ENCODE results near the gene PRLR. TPM values are rescaled to one million over a fixed set of nuclear protein-coding genes. Genes with fewer than 3 reads are reported as not detected.

The PRLR gene
- total and polyA plus RNA-seq, 10 of the 15 experiments (the other 5 are each of a cell fraction or from before 2014, with no cell fraction given): 0.03 to 8.1 (median 0.20) TPM

GRCh38 chr5:35160486-35161116 lies 69.7 kb downstream of the PRLR start (continued):
- TF ChIP-seq PML (IDR thresholded peaks at IDR 0.05; ENCODE audit: low read length): no peak

DNA sequence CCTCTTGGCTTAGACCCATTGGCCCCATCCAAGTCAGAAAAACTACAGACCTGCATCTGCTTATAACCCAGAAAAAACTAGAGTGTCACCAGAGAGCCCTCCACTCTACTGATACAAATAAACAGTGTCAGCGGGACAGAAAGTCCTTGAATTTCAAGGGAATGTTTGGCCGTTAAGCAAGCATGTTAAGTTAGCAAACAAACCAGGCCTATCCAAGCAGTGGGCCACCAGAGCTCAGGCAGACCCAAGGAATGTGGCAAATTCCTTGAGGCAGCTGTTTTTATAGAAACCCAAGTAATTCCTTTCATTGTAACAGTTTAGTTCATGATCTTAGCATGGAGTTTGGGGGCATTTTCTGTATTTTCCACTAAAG lies 70.9 kb downstream of the PRLR start:
- Histone ChIP-seq H3K9ac (ENCODE audit: control insufficient read depth, insufficient read depth, low read length) (no peak overlapping the region), H3K4me1 (ENCODE audit: control insufficient read depth, insufficient read depth, low read length) (no peaks in the 10 kb centered on the region), H2AFZ (ENCODE audit: control insufficient read depth, low read depth, low read length) (no peak overlapping the region), H3K79me2 (ENCODE audit: control insufficient read depth, insufficient read depth, low read length) (no peaks in the 10 kb centered on the region), H3K36me3 (ENCODE audit: control insufficient read depth in 2 of 2, insufficient read depth in 2 of 2, low read length in 1 of 2) (no peaks in the 10 kb centered on the region), H3K4me2 (ENCODE audit: control insufficient read depth, insufficient read depth) (no peak overlapping the region), H3K27me3 (replicated peaks in 1 of 2; ENCODE audit: control insufficient read depth in 2 of 2, insufficient read depth in 2 of 2, low read length in 1 of 2) (no peaks in the 10 kb centered on the region), H4K20me1 (ENCODE audit: control insufficient read depth, insufficient read depth) (no peaks in the 10 kb centered on the region), H3K4me3 (no peak overlapping the region), H3K9me3 (replicated peaks; ENCODE audit: control insufficient read depth, insufficient read depth, low read length) (no peaks in the 10 kb centered on the region), H3K27ac (ENCODE audit: control insufficient read depth, insufficient read depth) (no peak overlapping the region)
- ChIA-PET POLR2A (no interaction called here), SMC1A (ENCODE audit: uncharacterized antibody, unreplicated experiment) (interaction anchor here (3.5 kb wide), 1 partner anchor 8 kb away, joined by 14 read pairs; no protein-coding TSS in a partner anchor), RAD21 (ENCODE audit: unreplicated experiment) (no interaction called here), CTCF (interaction anchor here (1.0 to 1.1 kb wide), 2 partner anchors 14 to 38 kb away, joined by 3 read pairs; no protein-coding TSS in a partner anchor)
- 13% methylated on average over 2 of the region's 2 CpGs for WGBS (ENCODE audit: insufficient coverage, insufficient replicate concordance, low lambda C conversion rate, missing lambda C conversion rate)
- ATAC-seq (no peak), FAIRE-seq (no peak), DNase-seq (ENCODE audit: low read depth, low spot score) (no peak)
- BruUV-seq (replicated peaks): no TSS peak
- intact Hi-C loops (cut with micrococcal nuclease; ENCODE audit: unreplicated experiment): no loop called here
- TF ChIP-seq BRCA1 (IDR thresholded peaks at IDR 0.05; ENCODE audit: low read depth, low read length) (no peak), NRF1 (conservative IDR thresholded peaks at IDR 0.05; ENCODE audit: low read depth, low read length) (no peak), MYB (IDR thresholded peaks at IDR 0.05; ENCODE audit: borderline replicate concordance, low read depth, low read length) (no peak), POLR2AphosphoS5 (IDR thresholded peaks at IDR 0.05; ENCODE audit: low read length) (no peak), SMC3 (IDR thresholded peaks at IDR 0.05; ENCODE audit: borderline replicate concordance, low read length) (no peak), JUND (IDR thresholded peaks at IDR 0.05; ENCODE audit: low read depth, low read length) (no peak), CBX5 (IDR thresholded peaks at IDR 0.05; ENCODE audit: low read depth) (no peak), BMI1 (IDR thresholded peaks at IDR 0.05; ENCODE audit: borderline replicate concordance) (no peak), SIN3A (IDR thresholded peaks at IDR 0.05; ENCODE audit: low read depth, low read length) (no peak), ETV6 (conservative IDR thresholded peaks at IDR 0.05 in 1 of 2, IDR thresholded peaks at IDR 0.05 in 1 of 2; ENCODE audit: borderline replicate concordance in 1 of 2, low read depth in 1 of 2) (no peak), STAT3 (IDR thresholded peaks at IDR 0.05; ENCODE audit: low read depth, low read length) (no peak), CBX3 (IDR thresholded peaks at IDR 0.05; ENCODE audit: borderline replicate concordance, low read depth) (no peak), RCOR1 (conservative IDR thresholded peaks at IDR 0.05; ENCODE audit: low read depth, low read length) (no peak), SP1 (IDR thresholded peaks at IDR 0.05; ENCODE audit: low read depth, low read length) (no peak), MEF2B (IDR thresholded peaks at IDR 0.05; ENCODE audit: partially characterized antibody, poor library complexity, severe bottlenecking) (no peak), CHD4 (IDR thresholded peaks at IDR 0.05) (no peak), RFX5 (IDR thresholded peaks at IDR 0.05; ENCODE audit: low read depth, low read length) (no peak), IRF4 (IDR thresholded peaks at IDR 0.05; ENCODE audit: low read depth, low read length) (no peak), GATAD2B (conservative IDR thresholded peaks at IDR 0.05; ENCODE audit: low read depth) (no peak)
- TF ChIP-seq, protein P1, sequence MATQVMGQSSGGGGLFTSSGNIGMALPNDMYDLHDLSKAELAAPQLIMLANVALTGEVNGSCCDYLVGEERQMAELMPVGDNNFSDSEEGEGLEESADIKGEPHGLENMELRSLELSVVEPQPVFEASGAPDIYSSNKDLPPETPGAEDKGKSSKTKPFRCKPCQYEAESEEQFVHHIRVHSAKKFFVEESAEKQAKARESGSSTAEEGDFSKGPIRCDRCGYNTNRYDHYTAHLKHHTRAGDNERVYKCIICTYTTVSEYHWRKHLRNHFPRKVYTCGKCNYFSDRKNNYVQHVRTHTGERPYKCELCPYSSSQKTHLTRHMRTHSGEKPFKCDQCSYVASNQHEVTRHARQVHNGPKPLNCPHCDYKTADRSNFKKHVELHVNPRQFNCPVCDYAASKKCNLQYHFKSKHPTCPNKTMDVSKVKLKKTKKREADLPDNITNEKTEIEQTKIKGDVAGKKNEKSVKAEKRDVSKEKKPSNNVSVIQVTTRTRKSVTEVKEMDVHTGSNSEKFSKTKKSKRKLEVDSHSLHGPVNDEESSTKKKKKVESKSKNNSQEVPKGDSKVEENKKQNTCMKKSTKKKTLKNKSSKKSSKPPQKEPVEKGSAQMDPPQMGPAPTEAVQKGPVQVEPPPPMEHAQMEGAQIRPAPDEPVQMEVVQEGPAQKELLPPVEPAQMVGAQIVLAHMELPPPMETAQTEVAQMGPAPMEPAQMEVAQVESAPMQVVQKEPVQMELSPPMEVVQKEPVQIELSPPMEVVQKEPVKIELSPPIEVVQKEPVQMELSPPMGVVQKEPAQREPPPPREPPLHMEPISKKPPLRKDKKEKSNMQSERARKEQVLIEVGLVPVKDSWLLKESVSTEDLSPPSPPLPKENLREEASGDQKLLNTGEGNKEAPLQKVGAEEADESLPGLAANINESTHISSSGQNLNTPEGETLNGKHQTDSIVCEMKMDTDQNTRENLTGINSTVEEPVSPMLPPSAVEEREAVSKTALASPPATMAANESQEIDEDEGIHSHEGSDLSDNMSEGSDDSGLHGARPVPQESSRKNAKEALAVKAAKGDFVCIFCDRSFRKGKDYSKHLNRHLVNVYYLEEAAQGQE (IDR thresholded peaks at IDR 0.05; ENCODE audit: low read depth, low read length): no peak
- in situ Hi-C loops (cut with MboI): no loop called here
